ENCODE measurements around the gene NDUFS1.
A peak's percentile ranks its signal among the peaks of the same experiment; 100 is the strongest.
"Not testable (repeated sequence)": the region's sequence is repeated elsewhere in the genome, so short reads cannot be mapped to it uniquely, and the experiment has no call there.

Gene NDUFS1

DNA sequence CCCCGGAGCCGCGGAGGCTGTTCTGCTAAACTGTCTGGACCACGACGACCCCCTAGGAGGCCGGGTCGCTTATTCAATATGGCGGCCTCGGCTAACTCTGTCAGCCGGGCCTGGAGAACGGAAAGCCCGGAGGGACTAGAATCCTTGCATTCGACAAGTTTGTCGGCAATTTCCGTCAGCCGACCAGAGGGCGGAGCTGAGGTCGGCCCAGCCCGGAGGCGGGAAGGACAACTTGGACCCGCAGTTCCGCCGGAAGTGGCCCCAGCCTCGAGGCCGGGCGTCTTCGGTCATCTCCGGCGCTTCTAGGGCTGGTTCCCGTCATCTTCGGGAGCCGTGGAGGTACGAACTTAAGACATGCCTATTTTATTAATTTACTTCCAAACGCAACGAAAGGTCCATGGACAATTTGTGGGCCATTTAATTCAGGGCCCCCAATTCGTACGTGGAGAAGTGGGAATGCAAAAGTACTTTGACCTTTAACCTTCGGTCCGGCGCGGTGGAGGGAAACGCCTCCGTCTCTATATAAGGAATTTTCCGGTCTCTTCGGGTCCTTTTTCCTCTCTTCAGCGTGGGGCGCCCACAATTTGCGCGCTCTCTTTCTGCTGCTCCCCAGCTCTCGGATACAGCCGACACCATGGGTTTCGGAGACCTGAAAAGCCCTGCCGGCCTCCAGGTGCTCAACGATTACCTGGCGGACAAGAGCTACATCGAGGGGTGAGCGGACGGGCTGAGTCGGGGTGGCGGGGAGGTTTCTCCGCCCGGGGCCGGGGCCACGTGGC lies at the start of gene NDUFS1, which contains the start of gene EEF1B2:
Gene NDUFS1 (minus strand): TSS at position 99 of the 779 bp plus-strand sequence. CDS start 5,766 bp downstream, outside the sequence.
Gene EEF1B2 (plus strand): TSS at position 550 of the 779 bp plus-strand sequence. CDS start 85 bp downstream, at position 635.
- peak; percentile 96 for DNase-seq (ENCODE audit: low read depth)

GRCh38 chr2:206208900-206209299 lies 49.7 kb upstream of the NDUFS1 start:
- no peak for DNase-seq (ENCODE audit: low read depth)

DNA sequence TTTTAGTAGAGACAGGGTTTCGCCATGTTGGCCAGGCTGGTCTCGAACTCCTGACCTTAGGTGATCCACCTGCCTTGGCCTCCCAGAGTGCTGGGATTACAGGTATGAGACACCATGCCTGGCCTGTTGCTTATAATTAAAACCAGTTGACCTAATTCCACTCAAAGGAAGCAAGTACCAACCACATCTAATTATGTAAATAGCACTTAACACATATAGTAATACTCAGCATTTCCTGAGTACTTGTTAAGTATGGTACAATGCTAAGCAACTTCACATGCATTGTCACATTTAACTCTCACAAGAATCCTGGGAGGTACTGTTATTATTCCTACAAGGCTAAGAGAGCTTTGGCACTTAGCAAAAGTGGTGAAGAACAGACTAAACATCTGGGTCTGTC lies 48.1 kb upstream of the NDUFS1 start:
- not testable (repeated sequence) for DNase-seq (ENCODE audit: low read depth)

- no peak for DNase-seq (ENCODE audit: low read depth)
Measured at GRCh38 chr2:206204710-206205109, 45.5 kb upstream of the NDUFS1 start.

DNA sequence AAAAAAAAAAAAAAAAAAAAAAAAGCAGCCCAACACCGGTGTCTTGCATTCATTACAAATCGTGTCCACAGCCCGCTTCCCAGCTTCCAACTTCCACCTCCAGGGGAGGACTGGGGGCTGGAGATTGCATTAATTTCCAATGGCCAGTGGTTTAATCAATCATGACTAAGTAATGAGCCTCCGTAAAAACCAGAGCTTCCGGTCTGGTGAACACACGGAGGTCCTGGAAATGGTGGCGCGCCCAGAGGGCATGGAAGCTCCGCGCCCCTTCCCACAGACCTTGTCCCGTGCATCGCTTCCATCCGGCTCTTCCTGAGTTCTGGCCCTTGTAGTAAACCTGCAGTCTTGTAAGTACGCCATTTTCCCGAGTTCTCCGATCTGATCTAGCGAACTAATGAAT lies 44.1 kb upstream of the NDUFS1 start:
- no peak for DNase-seq (ENCODE audit: low read depth)

DNA sequence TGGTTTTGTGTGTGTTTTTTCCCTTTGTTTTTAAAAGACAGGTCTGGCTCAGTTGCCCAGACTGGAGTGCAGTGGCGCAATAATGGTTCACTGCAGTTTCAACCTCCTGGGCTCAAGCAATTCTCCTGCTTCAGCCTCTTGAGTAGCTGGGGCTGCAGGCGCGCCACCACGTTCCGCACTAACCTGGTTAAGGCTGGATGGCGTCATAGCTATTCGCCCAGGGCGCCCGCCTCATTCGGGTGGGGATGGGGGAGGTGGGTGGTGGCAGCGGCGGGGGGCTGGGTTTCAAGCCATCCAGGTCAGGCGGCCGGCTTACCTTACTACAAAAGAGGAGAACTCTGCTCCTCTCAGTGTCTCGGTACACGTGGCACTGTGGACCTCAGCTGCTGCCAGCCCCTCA lies 43.2 kb upstream of the NDUFS1 start:
- DNase-seq (ENCODE audit: low read depth): no peak

GRCh38 chr2:206201075-206201848 lies 42.0 kb upstream of the NDUFS1 start:
- no peak for DNase-seq (ENCODE audit: low read depth)

GRCh38 chr2:206198677-206199076 lies 39.4 kb upstream of the NDUFS1 start:
- DNase-seq (ENCODE audit: low read depth): no peak

DNA sequence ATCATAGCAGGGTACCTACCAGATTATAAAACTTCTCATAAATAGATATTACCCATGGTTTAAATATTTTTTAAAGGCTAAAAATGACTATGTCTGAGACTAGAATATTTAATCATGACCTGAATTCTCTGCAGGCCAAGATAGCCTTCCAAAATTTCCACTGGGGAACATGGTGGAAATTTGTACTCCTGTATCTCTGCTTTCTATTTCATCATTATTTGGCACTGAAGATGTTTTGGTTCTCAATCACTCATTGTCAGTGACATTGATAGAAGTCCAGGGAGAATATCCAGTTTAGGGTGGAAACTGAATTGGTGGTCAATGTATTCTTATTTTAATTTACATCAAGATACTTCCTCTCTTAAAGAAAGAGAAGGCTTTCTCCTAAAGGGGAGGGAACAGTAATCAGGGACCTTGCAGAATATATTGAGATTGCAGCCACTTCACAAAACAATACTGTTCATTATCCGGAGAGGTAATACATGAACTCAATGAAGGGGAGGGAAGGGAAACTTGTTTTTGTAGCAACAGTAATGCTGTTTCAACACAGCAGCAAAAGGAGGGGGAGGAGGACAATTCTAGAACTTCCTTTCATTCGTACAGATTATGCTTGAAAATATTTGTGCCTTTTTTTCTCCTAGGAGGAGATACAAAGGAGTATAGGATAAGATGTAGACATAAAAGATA lies 34.6 kb upstream of the NDUFS1 start:
- DNase-seq (ENCODE audit: low read depth): no peak

DNA sequence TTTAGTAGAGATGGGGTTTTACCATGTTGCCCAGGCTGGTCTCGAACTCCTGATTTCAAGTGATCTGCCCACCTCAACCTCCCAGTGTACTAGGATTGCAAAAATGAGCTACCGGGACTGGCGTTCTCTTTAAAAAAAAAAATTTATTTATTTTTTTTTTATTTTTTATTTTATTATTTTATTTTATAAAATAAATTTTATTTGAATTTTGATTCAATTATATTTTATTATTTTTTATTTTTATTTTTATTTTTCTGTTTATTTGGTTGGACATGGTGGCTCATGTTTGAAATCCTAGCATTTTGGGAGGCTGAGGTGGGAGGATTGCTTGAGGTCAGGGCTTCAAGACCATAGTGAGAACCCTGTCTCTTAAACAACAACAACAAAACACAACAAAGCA lies 32.9 kb upstream of the NDUFS1 start:
- DNase-seq (ENCODE audit: low read depth): no peak

DNA sequence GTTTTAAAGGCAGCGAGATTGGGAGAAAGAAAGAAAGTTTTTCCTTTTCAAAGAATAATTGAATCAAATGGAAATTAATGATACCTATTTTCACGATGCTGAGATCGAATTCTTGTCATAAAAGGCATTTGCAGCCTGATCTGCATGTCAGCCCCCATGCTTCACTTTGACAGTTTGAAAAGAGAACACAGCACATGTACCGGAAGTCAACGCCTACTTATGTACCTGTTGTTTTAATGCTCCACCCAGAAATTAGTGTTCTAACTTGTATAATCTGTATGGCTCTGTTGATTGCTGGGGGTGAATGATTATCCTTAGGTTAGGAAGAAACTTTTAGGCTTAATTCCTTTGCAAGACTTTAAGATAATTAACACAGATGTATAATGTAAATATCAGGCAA lies 31.4 kb upstream of the NDUFS1 start:
- DNase-seq (ENCODE audit: low read depth): no peak

DNA sequence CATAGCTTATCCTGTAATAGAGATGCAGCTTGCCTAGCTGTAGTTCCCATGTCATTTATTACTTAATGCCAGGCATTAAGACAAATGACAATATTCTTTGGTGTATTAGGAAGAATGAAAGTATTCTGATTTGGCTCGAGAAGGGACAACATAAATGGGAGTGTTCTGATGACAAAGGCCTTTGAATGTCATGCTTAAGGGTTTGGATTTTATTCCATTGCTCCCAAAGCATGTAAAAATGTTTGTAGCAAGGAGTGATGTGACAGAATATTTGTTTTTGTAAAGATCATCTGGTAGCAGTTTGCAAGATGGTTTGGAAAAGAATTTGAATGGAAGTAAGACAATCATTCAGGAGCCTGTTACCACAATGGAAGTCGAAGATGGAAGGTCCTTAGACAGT lies 30.9 kb upstream of the NDUFS1 start:
- DNase-seq (ENCODE audit: low read depth): no peak

GRCh38 chr2:206189691-206190090 lies 30.4 kb upstream of the NDUFS1 start:
- DNase-seq (ENCODE audit: low read depth): no peak

DNA sequence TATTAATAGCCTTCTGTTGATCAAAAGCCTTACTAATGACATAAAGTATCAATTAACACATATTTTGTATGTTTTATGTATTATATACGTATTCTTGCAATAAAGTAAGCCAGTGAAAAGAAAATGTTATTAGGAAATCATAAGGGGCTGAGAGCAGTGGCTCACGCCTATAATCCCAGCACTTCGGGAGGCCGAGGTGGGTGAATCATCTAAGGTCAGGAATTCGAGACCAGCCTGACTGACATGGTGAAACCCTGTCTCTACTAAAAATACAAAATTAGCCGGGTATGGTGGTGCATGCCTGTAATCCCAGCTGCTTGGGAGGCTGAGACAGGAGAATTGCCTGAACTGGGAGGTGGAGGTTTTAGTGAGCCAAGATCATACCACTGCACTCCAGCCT lies 22.3 kb upstream of the NDUFS1 start:
- not testable (repeated sequence) for DNase-seq (ENCODE audit: low read depth)

- DNase-seq (ENCODE audit: low read depth): no peak
Measured at GRCh38 chr2:206176901-206177300, 17.7 kb upstream of the NDUFS1 start.

DNA sequence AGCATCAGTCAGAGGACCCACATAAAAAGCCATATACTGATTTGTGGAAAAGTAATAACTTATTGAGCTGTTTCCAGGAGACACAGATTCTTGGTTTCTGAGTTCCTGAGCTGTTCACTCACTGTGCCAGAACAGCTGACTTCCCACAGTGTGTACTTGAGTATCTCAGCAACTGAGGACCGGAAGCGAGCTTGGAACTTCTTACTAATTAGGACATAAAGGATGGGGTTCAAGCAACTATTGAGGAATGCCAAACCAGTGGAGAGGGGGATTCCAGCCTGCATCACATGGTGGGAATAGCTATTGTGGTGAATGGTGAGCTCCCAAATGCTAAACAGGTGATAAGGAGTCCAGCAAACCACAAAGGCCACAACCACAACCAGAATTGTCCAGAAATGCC lies 16.9 kb upstream of the NDUFS1 start:
- no peak for DNase-seq (ENCODE audit: low read depth)

DNA sequence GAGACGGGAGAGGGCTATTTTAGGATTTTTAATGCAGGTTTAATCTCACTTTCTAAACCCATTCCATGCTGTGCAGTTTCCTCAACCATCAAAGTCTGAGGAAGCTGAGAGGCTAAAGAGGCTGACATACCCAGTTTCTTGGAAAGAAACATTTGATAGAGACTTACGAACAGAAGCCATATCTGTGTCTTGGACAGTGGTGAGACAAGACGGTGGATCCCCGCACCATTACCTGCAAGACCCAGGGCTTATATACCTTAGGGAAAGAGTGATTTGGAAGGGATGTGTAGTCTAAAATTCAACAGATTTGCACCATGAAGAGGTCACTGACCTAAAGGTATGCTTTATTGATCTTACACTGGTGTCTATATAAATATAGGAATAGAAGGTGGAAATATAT lies 13.9 kb upstream of the NDUFS1 start:
- no peak for DNase-seq (ENCODE audit: low read depth)

DNA sequence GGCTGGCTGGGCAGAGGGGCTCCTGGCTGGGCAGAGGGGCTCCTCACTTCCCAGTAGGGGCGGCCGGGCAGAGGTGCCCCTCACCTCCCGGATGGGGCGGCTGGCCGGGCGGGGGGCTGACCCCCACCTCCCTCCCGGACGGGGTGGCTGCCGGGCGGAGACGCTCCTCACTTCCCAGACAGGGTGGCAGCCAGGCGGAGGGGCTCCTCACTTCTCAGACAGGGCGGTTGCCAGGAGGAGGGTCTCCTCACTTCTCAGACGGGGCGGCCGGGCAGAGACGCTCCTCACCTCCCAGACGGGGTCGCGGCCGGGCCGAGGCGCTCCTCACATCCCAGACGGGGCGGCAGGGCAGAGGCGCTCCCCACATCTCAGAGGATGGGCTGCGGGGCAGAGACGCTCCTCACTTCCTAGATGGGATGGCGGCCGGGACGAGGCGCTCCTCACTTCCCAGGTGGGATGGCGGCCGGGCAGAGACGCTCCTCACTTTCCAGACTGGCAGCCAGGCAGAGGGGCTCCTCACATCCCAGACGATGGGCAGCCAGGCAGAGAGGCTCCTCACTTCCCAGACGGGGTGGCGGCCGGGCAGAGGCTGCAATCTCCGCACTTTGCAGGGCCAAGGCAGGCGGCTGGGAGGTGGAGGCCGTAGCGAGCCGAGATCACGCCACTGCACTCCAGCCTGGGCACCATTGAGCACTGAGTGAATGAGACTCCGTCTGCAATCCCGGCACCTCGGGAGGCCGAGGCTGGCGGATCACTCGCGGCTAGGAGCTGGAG lies 12.6 kb upstream of the NDUFS1 start:
- not testable (repeated sequence) for DNase-seq (ENCODE audit: low read depth)

DNA sequence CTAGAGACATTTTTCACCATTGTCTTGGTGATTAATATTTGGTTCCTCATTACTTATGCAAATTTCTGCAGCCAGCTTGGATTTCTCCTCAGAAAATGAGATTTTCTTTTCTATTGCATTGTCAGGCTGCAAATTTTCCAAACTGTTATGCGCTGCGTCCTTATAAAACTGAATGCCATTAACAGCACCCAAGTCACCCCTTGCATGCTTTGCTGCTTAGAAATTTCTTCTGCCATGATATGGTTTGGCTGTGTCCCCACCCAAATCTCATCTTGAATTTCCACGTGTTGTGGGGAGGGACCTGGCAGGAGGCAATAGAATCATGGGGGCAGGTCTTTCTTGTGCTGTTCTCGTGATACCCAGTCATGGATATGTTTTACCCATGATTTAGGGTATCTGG lies 9.0 kb upstream of the NDUFS1 start:
- DNase-seq (ENCODE audit: low read depth): not testable (repeated sequence)

DNA sequence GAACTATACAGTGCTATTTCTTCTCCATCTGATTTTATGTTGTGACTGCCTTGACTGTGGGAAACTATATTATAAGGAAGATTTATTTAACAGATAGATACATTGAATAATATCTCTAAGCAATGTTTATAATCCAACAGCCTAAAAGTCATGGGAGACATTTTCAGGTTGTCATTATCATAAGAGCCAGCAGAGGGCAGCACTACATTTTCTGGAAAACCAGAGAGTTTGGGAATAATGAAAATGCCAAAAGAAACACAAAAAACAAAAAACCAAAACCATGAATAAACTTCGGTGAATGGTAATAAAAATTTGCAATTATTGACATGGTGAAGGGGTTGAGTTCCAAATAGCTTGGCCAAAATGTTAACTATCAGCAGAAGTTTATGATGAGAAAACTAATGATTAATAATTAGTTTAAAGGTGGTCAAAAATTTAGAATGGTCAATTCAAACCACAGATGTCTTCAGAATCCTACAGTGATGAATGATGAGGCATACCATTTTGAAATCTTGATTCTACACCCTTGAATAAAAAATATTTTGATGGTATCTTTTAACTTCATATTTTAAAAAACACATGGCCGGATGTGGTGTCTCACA lies 5.1 kb upstream of the NDUFS1 start:
- no peak for DNase-seq (ENCODE audit: low read depth)

- no peak for DNase-seq (ENCODE audit: low read depth)
Measured at GRCh38 chr2:206163251-206163880, 4.1 kb upstream of the NDUFS1 start.
